GM19372 (cell line): ENCODE data around the gene AKR1B1.
"Not testable (repeated sequence)": the region's sequence is repeated elsewhere in the genome, so short reads cannot be mapped to it uniquely, and the experiment has no call there.

Experiments used
- ATAC-seq: cut with Tn5 transposase; IDR thresholded peaks from one replicate; pipeline ENCODE4 v1.9.1; 2021; ENCODE audit warnings: mild to moderate bottlenecking, low read depth, moderate library complexity; ENCODE audit not compliant: unreplicated experiment

AKR1B1 gene

GRCh38 chr7:134458806-134459698 is at the start of gene AKR1B1:
Gene AKR1B1, minus strand, starts transcription at chr7:134459100. Its CDS starts 38 bp downstream, at chr7:134459062.
- ATAC-seq = peak; percentile 87

- ATAC-seq = no peak
Measured at GRCh38 chr7:134505856-134506255, 47.0 kb upstream of the AKR1B1 start.

- no peak for ATAC-seq
Measured at GRCh38 chr7:134504660-134505164, 45.8 kb upstream of the AKR1B1 start.

- no peak for ATAC-seq
Measured at GRCh38 chr7:134502463-134503371, 43.8 kb upstream of the AKR1B1 start.

GRCh38 chr7:134500982-134501381 is 42.1 kb upstream of the AKR1B1 start:
- no peak for ATAC-seq

- ATAC-seq = no peak
Measured at GRCh38 chr7:134500406-134500805, 41.5 kb upstream of the AKR1B1 start.

GRCh38 chr7:134495546-134495945 is 36.6 kb upstream of the AKR1B1 start:
- ATAC-seq = no peak

GRCh38 chr7:134493091-134493490 is 34.2 kb upstream of the AKR1B1 start:
- no peak for ATAC-seq

GRCh38 chr7:134487721-134488120 is 28.8 kb upstream of the AKR1B1 start:
- not testable (repeated sequence) for ATAC-seq

GRCh38 chr7:134485203-134485602 is 26.3 kb upstream of the AKR1B1 start:
- ATAC-seq = no peak

GRCh38 chr7:134483296-134483695 is 24.4 kb upstream of the AKR1B1 start:
- ATAC-seq = no peak

GRCh38 chr7:134482858-134483257 is 24.0 kb upstream of the AKR1B1 start:
- no peak for ATAC-seq

GRCh38 chr7:134481167-134481566 is 22.3 kb upstream of the AKR1B1 start:
- no peak for ATAC-seq

- ATAC-seq = no peak
Measured at GRCh38 chr7:134480730-134481129, 21.8 kb upstream of the AKR1B1 start.

- ATAC-seq = no peak
Measured at GRCh38 chr7:134480202-134480601, 21.3 kb upstream of the AKR1B1 start.

GRCh38 chr7:134478707-134479106 is 19.8 kb upstream of the AKR1B1 start:
- ATAC-seq = no peak

- ATAC-seq = no peak
Measured at GRCh38 chr7:134477954-134478353, 19.1 kb upstream of the AKR1B1 start.

GRCh38 chr7:134476044-134476443 is 17.1 kb upstream of the AKR1B1 start:
- ATAC-seq = no peak

- ATAC-seq = no peak
Measured at GRCh38 chr7:134474828-134475227, 15.9 kb upstream of the AKR1B1 start.

- ATAC-seq = no peak
Measured at GRCh38 chr7:134473861-134474291, 15.0 kb upstream of the AKR1B1 start.
